ENCODE results near the gene BRIP1.
"Not testable (repeated sequence)": the region's sequence is repeated elsewhere in the genome, so short reads cannot be mapped to it uniquely, and the experiment has no call there.

BRIP1 gene

GRCh38 chr17:61723183-61723582, 140.1 kb downstream of the BRIP1 start:
- no peak for DNase-seq

- no peak for DNase-seq
Observed at GRCh38 chr17:61722398-61722797, 140.9 kb downstream of the BRIP1 start.

- no peak for DNase-seq
Observed at GRCh38 chr17:61720016-61720795, 143.1 kb downstream of the BRIP1 start.

- DNase-seq: not testable (repeated sequence)
Observed at GRCh38 chr17:61719220-61719619, 144.1 kb downstream of the BRIP1 start.

GRCh38 chr17:61718022-61718421, 145.3 kb downstream of the BRIP1 start:
- no peak for DNase-seq

- no peak for DNase-seq
Observed at GRCh38 chr17:61717352-61717751, 146.0 kb downstream of the BRIP1 start.

- DNase-seq: no peak
Observed at GRCh38 chr17:61716225-61716829, 147.0 kb downstream of the BRIP1 start.

GRCh38 chr17:61715348-61715747, 148.0 kb downstream of the BRIP1 start:
- no peak for DNase-seq

- DNase-seq: no peak
Observed at GRCh38 chr17:61714300-61714699, 149.0 kb downstream of the BRIP1 start.

GRCh38 chr17:61713035-61713434, 150.3 kb downstream of the BRIP1 start:
- DNase-seq: no peak

- DNase-seq: no peak
Observed at GRCh38 chr17:61710546-61710945, 152.8 kb downstream of the BRIP1 start.

GRCh38 chr17:61709567-61709966, 153.8 kb downstream of the BRIP1 start:
- no peak for DNase-seq

GRCh38 chr17:61704935-61705449, 158.3 kb downstream of the BRIP1 start:
- DNase-seq: no peak

- DNase-seq: no peak
Observed at GRCh38 chr17:61702450-61702849, 160.9 kb downstream of the BRIP1 start.

- DNase-seq: no peak
Observed at GRCh38 chr17:61701978-61702377, 161.3 kb downstream of the BRIP1 start.

GRCh38 chr17:61701334-61701733, 162.0 kb downstream of the BRIP1 start:
- DNase-seq: no peak

GRCh38 chr17:61700252-61700651, 163.1 kb downstream of the BRIP1 start:
- DNase-seq: no peak

- no peak for DNase-seq
Observed at GRCh38 chr17:61699694-61700093, 163.6 kb downstream of the BRIP1 start.

- DNase-seq: no peak
Observed at GRCh38 chr17:61699032-61699431, 164.3 kb downstream of the BRIP1 start.

GRCh38 chr17:61698244-61698643, 165.1 kb downstream of the BRIP1 start:
- DNase-seq: no peak

- no peak for DNase-seq
Observed at GRCh38 chr17:61695779-61696337, 167.5 kb downstream of the BRIP1 start.

- DNase-seq: no peak
Observed at GRCh38 chr17:61694095-61694494, 169.2 kb downstream of the BRIP1 start.

GRCh38 chr17:61689610-61690180, 173.6 kb downstream of the BRIP1 start:
- no peak for DNase-seq

GRCh38 chr17:61687769-61688168, 175.6 kb downstream of the BRIP1 start:
- no peak for DNase-seq

Measured in activated gamma-delta T cell treated with Interleukin-2 at 50 U/mL for 16 hours (primary cell).